WTC11 (cell line): ENCODE results near the gene OPALIN. TPM values are rescaled to one million over a fixed set of nuclear protein-coding genes. Genes with fewer than 3 reads are reported as not detected.

ENCODE experiments used
- ATAC-seq: fragments of 200-7000 bp; cut with Tn5 transposase; 2 replicates; pipeline ENCODE4 v1.10.0; 2021; ENCODE audit warnings: mild to moderate bottlenecking, moderate library complexity
- CTCF ChIA-PET: fragments of 300-600 bp; sonication (Branson Sonifier 250); formaldehyde crosslinking; loops from one replicate; lab custom pipeline; 2021; ENCODE audit warnings: antibody characterized with exemption; lab: Charles Lee
- POLR2A ChIA-PET: fragments of 350-600 bp; sonication (Branson Sonifier 250); formaldehyde crosslinking; loops from one replicate; lab custom pipeline; 2021; ENCODE audit warnings: antibody characterized with exemption; lab: Charles Lee
- DNase-seq: peaks from one replicate; pipeline ENCODE4 v3.0.0; 2021; ENCODE audit warnings: low spot score
- H3K27ac Mint-ChIP-seq: 2 replicates; pipeline ENCODE4 v1.8.0; 2021; ENCODE audit warnings: mixed read lengths
- H3K27me3 Mint-ChIP-seq: 2 replicates; pipeline ENCODE4 v1.8.0; 2021; ENCODE audit warnings: low read depth, mild to moderate bottlenecking, moderate library complexity, mixed read lengths
- H3K36me3 Mint-ChIP-seq: 2 replicates; pipeline ENCODE4 v1.8.0; 2021; ENCODE audit warnings: mixed read lengths
- H3K4me1 Mint-ChIP-seq: 2 replicates; pipeline ENCODE4 v1.8.0; 2022; ENCODE audit warnings: mixed read lengths
- H3K4me3 Mint-ChIP-seq: 2 replicates; pipeline ENCODE4 v1.8.0; 2021; ENCODE audit warnings: mild to moderate bottlenecking, moderate library complexity, mixed read lengths
- H3K9me3 Mint-ChIP-seq: 2 replicates; pipeline ENCODE4 v1.8.0; 2021; ENCODE audit warnings: mixed read lengths
- CREM ChIP-seq: sonication (generic); formaldehyde crosslinking; IDR thresholded peaks from 2 replicates; pipeline ENCODE4 v1.8.1; 2022; ENCODE audit warnings: mild to moderate bottlenecking, missing genetic modification reagents, moderate library complexity
- E2F1 ChIP-seq: sonication (generic); formaldehyde crosslinking; IDR thresholded peaks from 2 replicates; pipeline ENCODE4 v1.8.0; 2022; ENCODE audit warnings: mild to moderate bottlenecking, missing genetic modification reagents
- E2F5 ChIP-seq: sonication (generic); formaldehyde crosslinking; IDR thresholded peaks from 2 replicates; pipeline ENCODE4 v1.8.1; 2022; ENCODE audit warnings: mild to moderate bottlenecking, moderate library complexity, missing genetic modification reagents
- ETV6 ChIP-seq: sonication (generic); formaldehyde crosslinking; IDR thresholded peaks from 2 replicates; pipeline ENCODE4 v1.8.1; 2022; ENCODE audit warnings: mild to moderate bottlenecking, missing genetic modification reagents
- GABPB1 ChIP-seq: sonication (generic); formaldehyde crosslinking; IDR thresholded peaks from 2 replicates; pipeline ENCODE4 v1.8.1; 2023; ENCODE audit warnings: mild to moderate bottlenecking, missing genetic modification reagents
- GTF2I ChIP-seq: fragments of 250-450 bp; sonication (Bioruptor Pico); conservative IDR thresholded peaks from 2 replicates; pipeline ENCODE4 v1.4.0; 2021; ENCODE audit warnings: mild to moderate bottlenecking
- MAX ChIP-seq: sonication (generic); formaldehyde crosslinking; IDR thresholded peaks from 2 replicates; pipeline ENCODE4 v1.8.0; 2022; ENCODE audit warnings: mild to moderate bottlenecking, missing genetic modification reagents
- NFATC4 ChIP-seq: fragments of 250-450 bp; sonication (Bioruptor Pico); IDR thresholded peaks from 2 replicates; pipeline ENCODE4 v1.9.0; 2021; ENCODE audit warnings: mild to moderate bottlenecking
- NFYB ChIP-seq: sonication (generic); formaldehyde crosslinking; conservative IDR thresholded peaks from 2 replicates; pipeline ENCODE4 v1.8.0; 2022; ENCODE audit warnings: low read depth, missing genetic modification reagents
- NR1H2 ChIP-seq: sonication (generic); formaldehyde crosslinking; IDR thresholded peaks from 2 replicates; pipeline ENCODE4 v1.9.0; 2021; ENCODE audit warnings: mild to moderate bottlenecking, moderate library complexity, missing genetic modification reagents
- PREB ChIP-seq: sonication (generic); formaldehyde crosslinking; IDR thresholded peaks from 2 replicates; pipeline ENCODE4 v1.8.1; 2022; ENCODE audit warnings: mild to moderate bottlenecking, missing genetic modification reagents, moderate library complexity, borderline replicate concordance
- SOX15 ChIP-seq: fragments of 250-450 bp; sonication (Bioruptor Pico); IDR thresholded peaks from 2 replicates; pipeline ENCODE4 v1.9.0; 2021; ENCODE audit warnings: mild to moderate bottlenecking
- TP53 ChIP-seq: sonication (generic); formaldehyde crosslinking; IDR thresholded peaks from 2 replicates; pipeline ENCODE4 v1.8.1; 2023; ENCODE audit warnings: mild to moderate bottlenecking, missing genetic modification reagents
- USF2 ChIP-seq: sonication (generic); formaldehyde crosslinking; IDR thresholded peaks from 2 replicates; pipeline ENCODE4 v1.8.1; 2023; ENCODE audit warnings: mild to moderate bottlenecking, missing genetic modification reagents, moderate library complexity
- ZBTB21 ChIP-seq: sonication (generic); formaldehyde crosslinking; IDR thresholded peaks from 2 replicates; pipeline ENCODE4 v1.8.1; 2023; ENCODE audit warnings: mild to moderate bottlenecking, missing genetic modification reagents, borderline replicate concordance
- ZBTB43 ChIP-seq: sonication (generic); formaldehyde crosslinking; IDR thresholded peaks from 2 replicates; pipeline ENCODE4 v1.8.1; 2023; ENCODE audit warnings: mild to moderate bottlenecking, missing genetic modification reagents
- ZNF121 ChIP-seq: sonication (generic); formaldehyde crosslinking; IDR thresholded peaks from 2 replicates; pipeline ENCODE4 v1.8.0; 2023; ENCODE audit warnings: missing genetic modification reagents
- ZNF138 ChIP-seq: sonication (generic); formaldehyde crosslinking; conservative IDR thresholded peaks from 2 replicates; pipeline ENCODE4 v1.8.1; 2022; ENCODE audit warnings: mild to moderate bottlenecking, moderate library complexity, missing genetic modification reagents
- ZNF281 ChIP-seq: sonication (generic); formaldehyde crosslinking; IDR thresholded peaks from 2 replicates; pipeline ENCODE4 v1.8.0; 2023; ENCODE audit warnings: mild to moderate bottlenecking, missing genetic modification reagents
- ZNF396 ChIP-seq: fragments of 250-450 bp; sonication (Bioruptor Pico); IDR thresholded peaks from 2 replicates; pipeline ENCODE4 v1.8.0; 2021; ENCODE audit warnings: mild to moderate bottlenecking, moderate library complexity, borderline replicate concordance
- ZNF416 ChIP-seq: fragments of 250-450 bp; sonication (Bioruptor Pico); IDR thresholded peaks from 2 replicates; pipeline ENCODE4 v1.9.0; 2021; ENCODE audit warnings: mild to moderate bottlenecking, inconsistent platforms
- ZNF512 ChIP-seq: sonication (generic); formaldehyde crosslinking; IDR thresholded peaks from 2 replicates; pipeline ENCODE4 v1.8.1; 2022; ENCODE audit warnings: missing genetic modification reagents, borderline replicate concordance
- total RNA-seq: library from RNA; stranded (reverse); gene quantifications from 3 replicates; pipeline ENCODE4 v1.2.3, GENCODE V29; 2021

OPALIN gene
- total RNA-seq, 1 experiment from 2014 or later = 0.04 TPM

- no peak for TF ChIP-seq CREM (CRISPR knock-in tag)
- no peak for TF ChIP-seq ZNF138 (CRISPR knock-in tag)
- TF ChIP-seq ZNF416 (CRISPR knock-in tag) = no peak
- no peak for TF ChIP-seq ZNF121 (CRISPR knock-in tag)
- TF ChIP-seq ZNF281 = no peak
- TF ChIP-seq E2F5 = no peak
Observed at GRCh38 chr10:96339956-96340904, 18.6 kb downstream of the OPALIN start (continued).

GRCh38 chr10:96339383-96339782, 19.4 kb downstream of the OPALIN start:
- no peak overlapping the region for H3K4me3 Mint-ChIP-seq
- peaks cover 4% of the 10 kb centered on the region; the same call in 1 of the 2 replicates for H3K9me3 Mint-ChIP-seq
- H3K27me3 Mint-ChIP-seq = peaks cover 24% of the 10 kb centered on the region
- ChIA-PET CTCF (interaction anchor here (0.8 to 3.0 kb wide), 12 partner anchors 10 to 322 kb away, joined by 3 to 31 read pairs (median 6); no protein-coding TSS in a partner anchor), POLR2A (no interaction called here)
- H3K4me1 Mint-ChIP-seq = peaks cover 59% of the 10 kb centered on the region
- ATAC-seq (no peak), DNase-seq (no peak)
- no peak for TF ChIP-seq ETV6 (CRISPR knock-in tag)
- TF ChIP-seq ZNF416 (CRISPR knock-in tag) = no peak
- TF ChIP-seq MAX (CRISPR knock-in tag) = no peak
- TF ChIP-seq E2F1 (CRISPR knock-in tag) = no peak
- TF ChIP-seq TP53 = no peak
- no peak for TF ChIP-seq ZBTB21 (CRISPR knock-in tag)
- no peak for TF ChIP-seq ZNF512
- no peak for TF ChIP-seq GTF2I (CRISPR knock-in tag)
- TF ChIP-seq NR1H2 (CRISPR knock-in tag) = no peak
- no peak for TF ChIP-seq SOX15 (CRISPR knock-in tag)
- TF ChIP-seq PREB = no peak
- no peak for TF ChIP-seq NFYB (CRISPR knock-in tag)
- no peak for TF ChIP-seq ZBTB43
- no peak for TF ChIP-seq ZNF396 (CRISPR knock-in tag)
- no peak for TF ChIP-seq NFATC4 (CRISPR knock-in tag)
- TF ChIP-seq USF2 (CRISPR knock-in tag) = no peak
- no peak for TF ChIP-seq GABPB1 (CRISPR knock-in tag)
- no peak overlapping the region for H3K27ac Mint-ChIP-seq
- H3K36me3 Mint-ChIP-seq = no peaks in the 10 kb centered on the region; the same call in 1 of the 2 replicates
